Neural cell (in vitro differentiated cells): ENCODE measurements around the gene WNT7B. TPM values are rescaled to one million over a fixed set of nuclear protein-coding genes. Genes with fewer than 3 reads are reported as not detected.

Experiments used
- H2AFZ ChIP-seq: fragments of 200-600, 300-800 bp; sonication (generic), shearing (Covaris generic); 2 replicates; pipeline ENCODE4 v1.6.0; 2014; ENCODE audit warnings: low read depth, mild to moderate bottlenecking, antibody characterized with exemption, low read length, moderate library complexity
- H3F3A ChIP-seq: fragments of 200-600 bp; shearing (Covaris generic); 2 replicates; pipeline ENCODE4 v1.6.1; 2016; ENCODE audit warnings: mild to moderate bottlenecking, moderate library complexity, mixed read lengths, antibody characterized with exemption, low read length; ENCODE audit not compliant: insufficient read depth, poor library complexity, severe bottlenecking
- H3K27ac ChIP-seq: fragments of 200-600, 300-800 bp; sonication (generic), shearing (Covaris generic); 2 replicates; pipeline ENCODE4 v1.5.1; 2014; ENCODE audit warnings: mild to moderate bottlenecking, low read length, moderate library complexity
- H3K27me3 ChIP-seq: fragments of 300-800, 200-600 bp; sonication (generic), shearing (Covaris generic); 2 replicates; pipeline ENCODE4 v1.6.0; 2014; ENCODE audit warnings: mild to moderate bottlenecking, low read depth, low read length, moderate library complexity; ENCODE audit not compliant: insufficient read depth
- H3K36me3 ChIP-seq: fragments of 300-800, 200-600 bp; sonication (generic), shearing (Covaris generic); 2 replicates; pipeline ENCODE4 v1.5.1; 2014; ENCODE audit warnings: mild to moderate bottlenecking, antibody characterized with exemption, low read length, moderate library complexity; ENCODE audit not compliant: insufficient read depth
- H3K4me2 ChIP-seq: fragments of 300-800, 200-600 bp; sonication (generic), shearing (Covaris generic); 2 replicates; pipeline ENCODE4 v1.6.0; 2014; ENCODE audit warnings: mild to moderate bottlenecking, low read length
- H3K4me3 ChIP-seq: fragments of 300-800, 200-600 bp; sonication (generic), shearing (Covaris generic); 2 replicates; pipeline ENCODE4 v1.5.1; 2014; ENCODE audit warnings: mild to moderate bottlenecking, low read length, moderate library complexity
- H3K79me2 ChIP-seq: fragments of 200-600 bp; shearing (Covaris generic); replicated peaks from 2 replicates; pipeline ENCODE4 v1.6.0; 2014; ENCODE audit warnings: mild to moderate bottlenecking, low read length, moderate library complexity; ENCODE audit not compliant: insufficient read depth
- H3K9ac ChIP-seq: fragments of 300-800, 200-600 bp; sonication (generic), shearing (Covaris generic); 2 replicates; pipeline ENCODE4 v1.6.1; 2016; ENCODE audit warnings: mild to moderate bottlenecking, low read length, mixed read lengths
- H3K9me2 ChIP-seq: fragments of 200-600 bp; shearing (Covaris generic); 2 replicates; pipeline ENCODE4 v1.6.1; 2016; ENCODE audit warnings: mild to moderate bottlenecking, low read length, mixed read lengths; ENCODE audit not compliant: insufficient read depth
- H3K9me3 ChIP-seq: fragments of 200-600, 300-800 bp; sonication (generic), shearing (Covaris generic); 2 replicates; pipeline ENCODE4 v1.6.1; 2016; ENCODE audit warnings: mild to moderate bottlenecking, mixed run types, low read length, moderate library complexity, mixed read lengths
- H4K20me1 ChIP-seq: fragments of 200-600 bp; shearing (Covaris generic); 2 replicates; pipeline ENCODE4 v1.6.1; 2016; ENCODE audit warnings: mild to moderate bottlenecking, mixed run types; ENCODE audit not compliant: insufficient read depth
- CTCF ChIP-seq: fragments of 450-650 bp; IDR thresholded peaks from 2 replicates; pipeline ENCODE4 v1.5.1; 2014; ENCODE audit warnings: antibody characterized with exemption, mild to moderate bottlenecking, moderate library complexity; ENCODE audit not compliant: poor library complexity, severe bottlenecking
- EP300 ChIP-seq: fragments of 450-650 bp; conservative IDR thresholded peaks from 2 replicates; pipeline ENCODE4 v1.6.1; 2014; ENCODE audit warnings: antibody characterized with exemption, mild to moderate bottlenecking, moderate library complexity; ENCODE audit not compliant: poor library complexity, severe bottlenecking
- EZH2 ChIP-seq: fragments of 200-600, 300-800 bp; shearing (Covaris generic), sonication (generic); IDR thresholded peaks from 2 replicates; pipeline ENCODE4 v1.6.1; 2014; ENCODE audit warnings: antibody characterized with exemption, low read length, borderline replicate concordance, mild to moderate bottlenecking; ENCODE audit not compliant: insufficient read depth, poor library complexity, severe bottlenecking
- MXI1 ChIP-seq: fragments of 450-650 bp; conservative IDR thresholded peaks from 2 replicates; pipeline ENCODE4 v1.6.1; 2014; ENCODE audit warnings: antibody characterized with exemption, mild to moderate bottlenecking; ENCODE audit not compliant: poor library complexity, severe bottlenecking
- POLR2AphosphoS5 ChIP-seq: IDR thresholded peaks from 2 replicates; pipeline ENCODE4 v1.6.1; 2012
- RAD21 ChIP-seq: fragments of 450-650 bp; conservative IDR thresholded peaks from 2 replicates; pipeline ENCODE4 v1.6.1; 2014; ENCODE audit warnings: antibody characterized with exemption, mild to moderate bottlenecking, moderate library complexity
- REST ChIP-seq: IDR thresholded peaks from 2 replicates; pipeline ENCODE4 v1.6.1; 2012; ENCODE audit warnings: borderline replicate concordance
- SMC3 ChIP-seq: fragments of 450-650 bp; conservative IDR thresholded peaks from 2 replicates; pipeline ENCODE4 v1.6.1; 2014; ENCODE audit warnings: antibody characterized with exemption, mild to moderate bottlenecking, moderate library complexity; ENCODE audit not compliant: poor library complexity
- TAF1 ChIP-seq: IDR thresholded peaks from 2 replicates; pipeline ENCODE4 v1.6.1; 2012; ENCODE audit warnings: low read depth
- polyA plus RNA-seq: library from polyadenylated mRNA; depleted of rRNA; stranded (reverse); fragments of >200 nt; gene quantifications from 2 replicates; pipeline ENCODE4 v1.2.3, GENCODE V29; 2014

WNT7B gene
- polyA plus RNA-seq, 1 donor from 2014 or later: 0.16 TPM

GRCh38 chr22:46017166-46017565 lies 40.2 kb upstream of the WNT7B start:
- H3K36me3 ChIP-seq: no peaks in the 10 kb centered on the region
- peaks cover 52% of the 10 kb centered on the region for H3K27me3 ChIP-seq
- no peaks in the 10 kb centered on the region for H3K9me3 ChIP-seq
- H2AFZ ChIP-seq: no peak overlapping the region
- no peaks in the 10 kb centered on the region for H3F3A ChIP-seq
- no peak overlapping the region for H3K9ac ChIP-seq
- no peaks in the 10 kb centered on the region for H3K9me2 ChIP-seq
- no peak overlapping the region for H3K27ac ChIP-seq
- H3K79me2 ChIP-seq: no peaks in the 10 kb centered on the region
- no peak overlapping the region for H3K4me2 ChIP-seq
- no peak overlapping the region for H3K4me3 ChIP-seq
- no peaks in the 10 kb centered on the region for H4K20me1 ChIP-seq
- TF ChIP-seq TAF1 (no peak), REST (no peak), EZH2 (no peak), POLR2AphosphoS5 (no peak), EP300 (no peak), RAD21 (no peak), CTCF (no peak), MXI1 (no peak), SMC3 (no peak)

DNA sequence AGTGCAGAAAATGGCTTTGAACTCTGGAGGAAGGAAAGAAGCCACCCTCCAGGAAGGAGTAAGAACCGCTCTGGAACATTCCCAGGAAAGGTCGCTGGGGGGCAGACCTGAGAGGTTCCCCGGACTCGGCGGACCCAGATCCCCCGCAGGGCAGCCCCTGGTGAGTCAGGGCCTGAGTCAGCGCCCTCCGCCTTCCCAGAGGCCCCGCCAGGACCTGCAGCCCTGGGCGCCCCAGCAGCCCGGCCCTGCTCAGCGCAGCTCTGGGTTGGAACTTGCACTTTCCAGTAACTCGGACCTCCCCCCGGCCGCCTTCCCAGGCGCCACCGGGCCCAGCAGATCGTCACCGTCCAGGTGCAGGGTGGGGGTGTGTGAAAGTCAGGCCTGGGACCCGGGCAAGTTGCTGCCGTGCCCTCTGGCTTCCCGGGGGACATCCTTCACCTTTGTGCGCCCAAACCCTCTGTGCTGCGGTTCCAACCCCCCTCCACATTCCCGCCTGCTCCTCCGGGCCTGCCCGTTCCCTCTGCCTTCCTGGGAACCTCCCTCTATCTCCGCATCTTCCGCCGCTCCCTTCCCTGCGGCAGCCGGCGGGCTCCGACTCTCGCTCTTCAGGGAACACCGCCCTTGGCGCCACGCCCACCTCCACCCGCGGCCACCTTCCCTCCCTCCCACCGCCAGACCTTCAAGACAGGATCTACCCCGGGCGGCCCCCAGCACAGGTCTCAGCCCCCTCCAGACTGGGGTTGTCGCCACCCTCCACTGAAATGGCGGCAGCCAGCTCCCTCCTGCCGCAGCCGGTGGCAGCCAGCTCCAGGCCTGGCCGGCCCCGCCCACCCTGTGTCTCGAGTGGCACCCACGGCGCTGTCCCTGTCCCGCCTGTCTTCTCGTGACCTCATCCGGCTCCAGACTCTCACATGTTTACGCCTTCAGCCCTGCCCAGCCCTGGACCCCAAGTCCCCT lies 36.8 kb upstream of the WNT7B start:
- no peak overlapping the region for H2AFZ ChIP-seq
- peaks cover 29% of the 10 kb centered on the region for H3K27me3 ChIP-seq
- no peaks in the 10 kb centered on the region for H3K79me2 ChIP-seq
- no peaks in the 10 kb centered on the region for H3F3A ChIP-seq
- H4K20me1 ChIP-seq: no peaks in the 10 kb centered on the region
- no peaks in the 10 kb centered on the region for H3K36me3 ChIP-seq
- H3K4me3 ChIP-seq: peak overlapping the region; percentile 53
- peak overlapping the region; percentile 12 for H3K9ac ChIP-seq
- TF ChIP-seq SMC3: peak; percentile 23
- TF ChIP-seq CTCF: peak; percentile 58
- TF ChIP-seq REST: no peak
- H3K9me2 ChIP-seq: no peaks in the 10 kb centered on the region
- peaks cover 8% of the 10 kb centered on the region for H3K9me3 ChIP-seq
- no peak overlapping the region for H3K4me2 ChIP-seq
- H3K27ac ChIP-seq: no peak overlapping the region
